Hypothalamus (tissue), 51 donors: ENCODE data around the gene HADHA.
"Not testable (repeated sequence)": the region's sequence is repeated elsewhere in the genome, so short reads cannot be mapped to it uniquely, and the experiment has no call there.

ENCODE experiments used
- DNase-seq, 51 donors: peaks; one replicate each; lab custom pipeline; 2025; lab: John Stamatoyannopoulos, UW

HADHA gene

DNA sequence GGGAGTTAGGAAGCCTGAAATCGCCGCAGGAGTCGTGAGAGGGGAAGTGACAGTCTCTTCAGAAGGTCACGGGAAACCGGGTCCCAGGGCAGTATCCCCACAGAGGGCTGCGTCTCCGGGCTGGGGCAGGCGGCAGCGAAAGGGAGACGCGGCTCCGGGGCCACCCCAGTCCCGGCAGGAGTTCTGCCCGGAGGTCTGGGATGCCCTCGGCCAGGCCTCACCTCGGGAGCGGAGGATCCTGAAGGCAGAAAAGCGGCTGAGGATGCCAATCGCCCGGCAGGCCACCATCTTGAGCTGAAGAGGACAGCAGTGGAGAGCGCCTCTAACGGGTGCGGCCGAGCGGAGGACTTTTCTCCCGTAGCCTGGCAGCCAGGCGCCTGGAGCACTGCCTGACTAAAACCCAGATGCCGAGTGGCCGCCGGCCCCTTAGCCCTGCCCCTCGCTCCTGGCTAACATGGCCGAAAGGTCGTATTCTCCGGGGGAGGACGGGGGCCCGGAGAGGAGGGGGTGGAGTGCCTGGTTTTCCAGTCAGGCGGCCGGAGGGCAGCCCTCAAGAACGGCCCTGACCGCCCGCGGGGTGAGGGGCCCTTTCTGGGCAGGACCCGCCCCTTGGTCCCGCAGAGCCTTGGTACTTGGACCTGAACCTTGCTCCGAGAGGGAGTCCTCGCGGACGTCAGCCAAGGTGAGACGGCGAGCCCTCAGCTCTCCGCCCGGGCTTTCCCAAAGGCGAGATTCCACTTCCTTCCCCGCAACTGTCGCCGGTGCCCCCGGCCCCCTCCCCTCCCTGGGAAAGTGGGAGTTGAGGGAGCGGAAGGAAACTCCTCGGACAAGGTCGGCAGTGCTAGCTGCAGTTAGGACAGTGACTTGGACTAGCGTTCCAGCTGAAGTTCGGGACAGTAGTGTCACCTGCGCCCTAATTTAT, at the start of gene HADHA, which contains the start of gene HADHB:
Gene HADHA (minus strand): TSS at position 324 of the 922 bp plus-strand sequence. CDS start 36 bp downstream, at position 288.
Gene HADHB (plus strand): TSS at position 631 of the 922 bp plus-strand sequence. CDS start 9,316 bp downstream, outside the sequence.
- DNase-seq: peak; percentile 62 to 99 (median 94)

DNA sequence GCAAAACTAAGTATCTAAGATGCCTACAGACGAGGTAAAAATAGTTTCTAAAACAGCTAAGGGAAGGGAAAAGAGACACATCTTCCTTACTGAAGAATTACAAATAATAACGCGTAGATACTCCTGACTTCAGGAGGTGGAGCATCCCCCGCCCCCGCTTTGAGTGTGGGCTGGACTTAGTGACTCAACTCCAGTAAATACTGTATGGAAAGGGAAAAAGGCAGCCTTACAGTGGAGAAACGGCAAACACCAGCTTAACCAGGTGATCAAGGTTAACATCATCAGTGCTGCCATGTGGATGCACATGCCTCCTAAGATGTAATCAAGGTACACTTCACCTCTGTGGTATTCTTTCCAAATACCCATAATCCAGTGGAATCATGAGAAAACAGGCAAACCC, 48.2 kb upstream of the HADHA start:
- peak in 3 of 51 donors; percentile 8 to 28 (median 12) for DNase-seq

DNA sequence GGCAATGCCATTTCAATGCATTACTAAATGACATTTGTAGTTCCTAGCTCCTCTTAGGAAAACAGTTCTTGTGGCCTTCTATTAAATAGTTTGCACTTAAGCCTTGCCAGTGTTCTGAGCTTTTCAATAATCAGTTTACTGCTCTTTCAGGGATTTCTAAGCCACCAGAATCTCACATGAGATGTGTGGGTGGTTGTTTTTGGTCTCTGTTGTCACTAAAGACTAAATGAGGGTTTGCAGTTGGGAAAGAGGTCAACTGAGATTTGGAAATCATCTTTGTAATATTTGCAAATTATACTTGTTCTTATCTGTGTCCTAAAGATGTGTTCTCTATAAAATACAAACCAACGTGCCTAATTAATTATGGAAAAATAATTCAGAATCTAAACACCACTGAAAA, 45.6 kb upstream of the HADHA start:
- no peak for DNase-seq

DNA sequence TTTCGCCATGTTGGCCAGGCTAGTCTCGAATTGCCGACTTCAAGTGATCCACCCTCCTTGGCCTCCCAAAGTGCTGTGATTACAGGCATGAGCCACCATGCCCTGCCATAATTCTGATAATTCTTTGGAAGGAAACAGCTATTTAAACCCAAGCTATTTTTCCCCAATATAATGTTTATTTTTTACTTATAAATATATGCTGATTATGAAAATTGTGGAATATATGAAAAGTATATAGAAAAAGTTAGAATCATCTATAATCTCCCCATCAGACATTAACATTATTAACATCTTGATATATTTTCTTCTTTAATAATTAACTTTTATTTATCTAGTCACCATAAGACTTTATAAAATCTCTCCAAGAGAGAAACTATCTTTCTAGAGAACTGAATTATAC, 41.5 kb upstream of the HADHA start:
- no peak for DNase-seq

DNA sequence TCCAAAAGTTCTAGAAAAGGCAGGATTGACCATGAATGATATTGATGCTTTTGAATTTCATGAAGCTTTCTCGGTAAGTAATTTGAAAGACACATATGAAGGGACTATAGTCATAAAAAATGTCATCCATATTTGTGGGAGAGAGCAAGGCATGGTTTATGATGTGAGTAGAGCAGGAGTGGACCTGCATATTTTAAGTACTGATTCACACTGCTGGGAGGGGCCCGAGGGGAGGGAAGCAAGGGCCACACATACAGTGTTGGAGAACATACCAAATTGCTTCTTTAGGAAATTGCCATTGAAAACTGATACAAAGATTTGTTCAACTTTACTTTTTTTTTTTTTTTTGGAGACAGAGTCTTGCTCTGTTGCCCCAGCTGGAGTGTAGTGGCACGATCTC, 39.7 kb upstream of the HADHA start:
- no peak for DNase-seq

DNA sequence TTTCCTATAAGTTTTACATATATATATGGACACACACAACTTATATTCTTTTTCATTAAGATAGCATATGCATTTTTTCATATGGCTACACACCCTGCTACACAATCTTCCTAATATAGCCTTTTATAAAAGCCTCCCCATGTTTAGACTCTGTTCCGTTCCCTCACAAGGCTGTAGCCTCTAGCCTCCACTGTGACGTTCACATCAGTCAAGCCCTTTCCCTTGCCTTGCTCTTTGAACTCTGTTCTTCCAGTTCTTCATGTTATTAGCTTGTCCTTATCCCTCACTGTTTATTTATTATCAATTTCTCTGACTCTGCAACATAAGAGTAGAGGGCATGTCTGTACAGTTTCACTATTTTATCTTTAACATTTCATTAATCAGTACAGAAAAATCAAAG, 39.2 kb upstream of the HADHA start:
- no peak for DNase-seq

DNA sequence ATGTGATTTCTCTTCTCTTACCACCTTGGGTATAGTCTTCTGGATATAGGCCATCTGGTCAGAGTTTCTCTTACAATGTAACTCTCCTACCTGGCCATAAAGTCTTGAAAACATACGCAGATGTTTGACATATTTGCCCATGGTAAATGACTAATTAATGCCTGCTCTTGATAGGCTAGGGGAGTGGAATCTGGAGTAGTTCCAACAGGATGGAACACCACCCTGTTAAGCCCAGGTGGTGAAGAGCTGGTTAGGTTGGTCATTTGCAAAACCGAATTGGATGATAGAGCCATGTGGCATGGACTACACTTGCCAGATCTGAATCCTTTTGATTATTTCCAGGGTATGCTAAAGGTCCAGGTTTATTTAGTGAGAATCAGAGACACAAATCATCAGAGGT, 36.8 kb upstream of the HADHA start:
- DNase-seq: no peak

DNA sequence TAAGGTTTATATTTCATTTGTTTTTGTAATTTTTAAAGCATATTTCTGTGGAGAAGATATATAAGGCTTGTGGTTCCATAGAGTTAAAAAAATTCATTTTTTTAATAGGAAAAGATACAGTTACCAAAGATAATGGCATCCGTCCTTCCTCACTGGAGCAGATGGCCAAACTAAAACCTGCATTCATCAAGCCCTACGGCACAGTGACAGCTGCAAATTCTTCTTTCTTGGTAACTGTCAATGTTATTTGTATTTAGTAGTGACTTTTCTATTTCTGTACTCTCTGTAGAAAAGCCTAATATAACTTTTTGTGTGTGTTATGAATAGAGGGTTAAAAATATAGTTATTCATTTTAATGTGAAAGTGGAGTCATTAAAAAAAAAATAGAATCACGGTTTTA, 35.5 kb upstream of the HADHA start:
- DNase-seq: no peak

DNA sequence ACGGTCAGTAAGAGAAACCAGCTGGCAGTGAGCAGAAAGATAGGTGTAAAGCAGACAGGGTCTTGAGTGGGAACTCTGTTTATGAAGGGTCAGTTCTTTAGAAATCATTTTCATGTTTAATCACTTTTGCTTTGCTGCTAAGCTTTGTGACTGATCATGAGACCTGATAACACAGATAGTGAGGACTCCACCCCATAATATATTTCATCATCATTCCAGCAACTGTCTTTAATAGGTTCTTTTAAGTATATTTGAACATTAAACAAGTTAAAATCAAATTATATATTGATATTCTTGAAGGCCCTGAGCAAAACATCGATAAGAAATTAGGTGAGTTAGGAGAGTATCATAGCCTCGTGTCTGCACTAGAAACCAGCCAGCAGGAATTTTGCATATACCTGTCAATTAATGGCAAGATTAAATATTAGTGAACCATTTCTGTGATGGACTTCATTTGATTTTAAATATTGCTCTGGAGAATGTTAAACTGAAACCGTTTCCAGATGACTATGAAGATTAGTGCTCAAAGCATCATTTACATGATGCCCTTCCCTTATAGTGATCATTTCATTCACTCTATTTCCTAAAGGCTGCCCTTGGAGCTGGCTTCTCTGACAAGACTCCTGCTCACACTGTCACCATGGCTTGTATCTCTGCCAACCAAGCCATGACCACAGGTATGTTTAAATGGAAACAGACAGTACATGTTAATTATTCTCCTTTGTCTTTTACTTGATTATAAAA, 32.2 kb upstream of the HADHA start:
- DNase-seq: no peak

DNA sequence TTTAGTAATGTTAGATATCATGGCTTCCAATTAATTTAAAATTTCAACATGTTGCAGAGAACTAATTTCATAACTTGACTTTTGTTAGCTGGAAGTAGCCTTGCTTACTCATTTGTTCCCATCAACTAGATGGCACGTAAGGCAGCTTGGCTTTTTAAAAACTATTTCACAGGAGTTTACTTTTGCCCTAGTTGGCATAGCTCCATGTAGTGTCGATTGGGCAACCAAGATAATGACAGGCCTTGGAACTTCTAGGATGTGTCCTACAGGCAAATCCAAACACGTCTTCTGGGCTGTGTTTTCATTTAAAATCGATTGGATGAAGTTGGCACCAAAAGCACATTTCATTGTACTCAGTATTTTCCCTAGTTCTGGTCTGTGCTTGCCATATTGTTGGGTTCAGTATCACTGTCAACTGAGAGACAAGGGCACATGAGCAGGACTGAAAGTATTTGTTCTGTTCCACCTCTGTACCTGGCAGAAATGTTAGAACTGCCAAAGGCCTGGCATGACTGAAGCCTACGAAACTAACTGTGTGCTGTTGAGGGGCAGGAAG, 29.7 kb upstream of the HADHA start:
- peak in 6 of 51 donors; percentile 4 to 27 (median 13) for DNase-seq

DNA sequence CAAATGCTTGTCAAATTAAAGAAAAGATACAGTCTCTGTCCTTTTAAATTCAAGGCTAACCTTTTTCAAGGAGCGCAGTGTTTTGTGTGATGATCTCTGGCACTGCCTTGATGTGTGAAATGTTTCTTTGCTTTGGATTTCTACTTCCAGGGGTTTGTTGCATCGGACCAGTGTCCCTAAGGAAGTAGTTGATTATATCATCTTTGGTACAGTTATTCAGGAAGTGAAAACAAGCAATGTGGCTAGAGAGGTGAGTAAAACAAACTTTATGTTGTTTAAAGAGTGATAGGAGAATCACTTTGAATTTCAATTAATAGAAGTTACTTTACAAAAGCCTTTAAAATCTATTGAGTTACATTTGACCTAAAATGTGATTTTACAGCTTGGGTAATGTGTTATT, 29.1 kb upstream of the HADHA start:
- no peak for DNase-seq

DNA sequence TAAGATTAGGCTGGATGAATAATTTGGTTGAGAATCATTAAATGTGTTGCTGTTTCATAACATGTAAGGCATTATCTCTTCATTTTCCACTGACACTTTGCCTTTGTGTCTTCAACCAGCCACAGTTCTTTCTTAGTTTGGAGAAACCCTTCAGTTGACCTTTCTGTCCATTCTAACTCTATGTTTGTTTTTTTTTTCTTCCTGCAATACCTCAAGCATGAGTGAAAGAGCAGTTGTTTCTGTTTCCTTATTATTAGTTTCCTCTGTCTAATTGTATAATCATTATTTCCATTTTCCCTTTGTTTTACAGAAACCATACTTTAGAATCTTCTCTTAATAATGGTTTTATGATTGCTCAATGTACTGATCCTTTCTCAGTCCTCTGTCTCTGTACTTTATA, 25.9 kb upstream of the HADHA start:
- no peak for DNase-seq

DNA sequence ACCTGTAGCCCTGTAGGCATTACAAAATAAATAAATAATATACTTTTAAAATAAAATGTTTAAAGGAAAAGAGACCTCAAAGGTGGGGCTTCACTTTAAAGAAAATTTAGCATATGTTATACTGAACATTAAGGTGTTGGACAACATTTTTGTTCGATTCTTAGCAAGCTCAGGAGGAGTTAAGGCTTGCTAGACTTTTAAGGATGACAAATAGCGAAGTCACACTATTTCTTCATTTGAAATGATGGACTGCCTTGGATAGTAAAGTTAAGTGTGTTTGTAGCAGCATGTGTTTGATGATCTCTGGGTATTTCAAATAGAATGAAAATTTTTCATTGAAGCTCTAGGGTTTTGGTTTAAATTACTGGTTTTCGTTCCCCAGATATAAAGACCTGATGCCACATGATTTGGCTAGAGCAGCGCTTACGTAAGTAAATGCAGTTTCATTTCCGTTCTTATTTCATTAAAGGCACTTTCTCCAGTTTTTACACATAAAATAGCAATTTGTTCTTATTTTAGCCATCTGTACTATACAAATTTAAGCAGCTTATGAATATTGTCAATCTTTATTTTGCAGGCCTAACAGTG, 25.2 kb upstream of the HADHA start:
- no peak for DNase-seq

DNA sequence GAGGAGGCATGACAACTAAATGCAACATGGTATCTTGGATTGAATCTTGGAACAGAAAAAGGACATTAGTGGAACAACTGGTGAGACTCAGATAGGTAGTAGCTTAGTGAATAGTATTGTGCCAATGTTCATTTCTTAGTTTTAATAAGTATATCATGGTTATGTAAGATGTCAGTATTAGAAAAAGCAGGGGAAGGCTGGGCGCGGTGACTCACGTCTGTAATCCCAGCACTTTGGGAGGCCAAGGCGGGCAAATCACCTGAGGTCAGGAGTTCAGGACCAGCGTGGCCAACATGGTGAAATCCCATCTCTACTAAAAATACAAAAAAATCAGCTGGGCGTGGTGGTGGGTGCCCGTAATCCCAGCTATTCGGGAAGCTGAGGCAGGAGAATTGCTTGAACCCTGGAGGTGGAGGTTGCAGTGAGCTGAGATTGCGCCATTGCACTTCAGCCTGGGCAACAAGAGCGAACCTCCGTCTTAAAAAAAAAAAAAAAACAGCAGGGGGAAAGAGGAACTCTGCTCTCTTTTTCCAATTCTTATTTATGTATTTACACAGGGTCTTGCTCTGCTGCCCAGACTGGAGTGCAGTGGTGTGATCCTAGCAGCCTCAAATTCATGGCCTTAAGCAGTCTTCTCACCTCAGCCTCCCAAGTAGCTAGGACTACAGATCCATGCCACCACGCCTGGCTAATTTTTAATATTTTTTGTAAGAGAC, 24.4 kb upstream of the HADHA start:
- DNase-seq: not testable (repeated sequence)

DNA sequence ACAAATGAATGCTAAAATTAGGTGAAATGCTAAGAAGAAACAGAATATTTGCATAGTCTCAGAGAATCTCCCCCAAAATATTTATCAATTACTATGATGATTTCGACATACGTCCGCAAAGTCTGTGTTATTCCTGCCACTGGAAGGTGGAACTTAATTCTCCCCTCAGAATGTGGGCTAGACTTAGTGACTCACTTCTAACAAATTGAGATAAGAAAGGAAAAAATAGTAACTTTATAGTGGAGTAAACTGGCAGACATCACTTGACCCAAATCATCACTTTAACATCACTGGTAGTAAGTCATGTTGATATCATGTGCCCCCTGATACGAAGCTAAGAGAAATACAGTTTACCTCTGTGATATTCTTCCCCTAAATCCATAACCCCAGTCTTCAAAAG, 23.8 kb upstream of the HADHA start:
- DNase-seq: no peak

DNA sequence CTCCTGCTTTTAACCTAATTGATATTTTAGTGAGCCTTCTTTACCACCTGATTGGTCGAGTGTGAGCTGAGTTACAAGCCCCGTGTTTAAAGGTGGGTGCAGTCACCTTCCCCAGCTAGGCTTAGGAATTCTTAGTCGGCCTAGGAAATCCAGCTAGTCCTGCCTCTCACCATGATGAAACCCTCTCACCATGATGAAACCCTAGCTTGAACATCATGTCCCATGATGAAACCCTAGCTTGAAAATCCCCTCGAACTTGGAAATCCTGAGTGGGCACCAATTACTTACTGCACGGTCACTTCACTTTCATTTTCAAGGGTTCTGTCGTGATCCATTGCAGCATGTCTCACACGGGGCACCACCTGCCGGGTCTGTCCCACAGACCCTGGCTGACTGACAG, 14.4 kb upstream of the HADHA start:
- DNase-seq: not testable (repeated sequence)

DNA sequence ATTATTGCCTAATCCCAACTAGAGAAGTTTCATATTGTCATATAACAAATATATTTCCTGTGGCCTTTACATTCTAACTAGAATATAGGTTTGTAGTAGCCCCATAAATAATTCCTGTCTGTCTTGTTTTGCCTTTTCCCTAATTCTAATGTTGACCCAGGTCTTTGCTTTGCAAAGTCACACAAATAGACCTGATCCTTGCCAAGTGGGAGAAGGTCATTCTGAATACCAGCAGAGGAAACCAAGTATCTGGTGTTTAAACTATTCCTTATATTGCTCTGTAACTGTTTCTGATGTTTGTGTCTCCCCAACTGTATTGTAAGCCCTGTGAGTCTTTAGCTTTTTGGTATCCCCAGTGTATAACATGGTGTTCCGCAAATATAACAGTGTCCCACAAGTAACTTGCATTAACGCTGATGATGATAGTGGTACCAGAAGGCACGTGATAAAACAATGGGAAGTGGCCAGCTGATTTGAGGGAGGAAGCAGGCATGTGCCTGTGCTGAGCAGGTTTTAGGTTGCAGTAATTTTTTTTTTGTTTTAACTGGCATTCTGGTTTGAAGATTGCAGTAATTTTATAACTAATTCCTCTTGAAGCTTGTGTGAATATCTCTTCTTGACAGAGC, 11.4 kb upstream of the HADHA start:
- DNase-seq: no peak

DNA sequence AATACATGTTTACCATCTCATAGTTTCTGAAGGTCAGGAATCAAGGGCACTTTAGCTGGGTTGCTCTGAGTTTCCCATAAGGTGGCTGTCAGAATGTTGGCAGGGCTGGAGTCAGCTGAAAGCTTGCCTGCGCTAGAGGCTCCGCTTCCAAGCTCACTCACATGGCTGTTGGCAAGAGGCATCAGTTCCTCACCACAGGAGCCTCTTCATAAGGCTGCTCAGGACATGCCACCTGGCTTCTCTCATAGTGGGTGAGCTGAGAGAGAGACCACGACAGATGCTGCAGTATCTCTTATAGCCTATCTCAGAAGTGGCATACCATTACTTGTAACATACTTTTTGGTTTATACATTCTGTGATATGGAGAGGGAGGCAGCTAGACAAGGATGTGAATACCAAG, 7.5 kb upstream of the HADHA start:
- DNase-seq: peak in 35 of 51 donors; percentile 3 to 70 (median 23)

DNA sequence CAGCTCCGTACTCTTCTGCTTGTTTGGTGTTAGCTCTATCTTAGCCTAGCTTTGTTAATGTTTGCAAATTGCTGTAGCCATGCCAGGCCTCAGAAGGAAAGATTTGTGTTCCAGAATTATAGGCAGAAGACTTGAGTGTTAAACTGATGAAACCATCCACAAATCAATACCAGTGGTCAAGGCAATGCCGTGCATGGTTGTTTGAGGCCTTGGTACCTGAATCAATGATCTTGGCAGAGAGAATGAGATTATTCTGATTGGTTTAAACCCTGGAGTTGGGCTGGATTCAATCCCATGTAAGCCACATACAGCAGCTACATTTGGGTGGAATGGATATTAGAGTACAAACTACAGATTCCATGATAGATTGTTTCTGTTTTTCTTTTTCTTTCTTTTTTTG, 5.2 kb upstream of the HADHA start:
- DNase-seq: no peak

DNA sequence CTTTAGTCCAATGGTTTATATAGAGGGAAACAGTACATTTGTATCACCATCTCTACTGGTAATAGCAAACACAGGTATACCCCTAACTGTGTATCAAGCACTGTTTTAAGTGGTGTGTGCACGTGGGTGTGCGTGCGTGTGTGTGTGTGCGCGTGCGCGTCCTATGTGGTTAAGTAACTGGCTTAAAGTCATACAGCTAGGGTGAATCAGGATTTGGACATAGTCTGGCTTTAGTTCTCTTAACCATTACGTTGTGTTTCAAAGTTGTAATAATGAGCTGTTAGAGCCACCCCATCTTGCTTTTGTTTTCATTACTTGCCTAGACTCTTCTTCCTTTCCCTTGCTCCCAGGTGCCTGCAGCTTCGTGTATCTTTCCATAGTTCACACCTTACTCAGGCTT, 2.4 kb upstream of the HADHA start:
- no peak for DNase-seq
